ENCODE results near the gene BTK. TPM values are rescaled to one million over a fixed set of nuclear protein-coding genes. Genes with fewer than 3 reads are reported as not detected.

BTK gene
- total RNA-seq, 1 donor from 2014 or later, result not detected

DNA sequence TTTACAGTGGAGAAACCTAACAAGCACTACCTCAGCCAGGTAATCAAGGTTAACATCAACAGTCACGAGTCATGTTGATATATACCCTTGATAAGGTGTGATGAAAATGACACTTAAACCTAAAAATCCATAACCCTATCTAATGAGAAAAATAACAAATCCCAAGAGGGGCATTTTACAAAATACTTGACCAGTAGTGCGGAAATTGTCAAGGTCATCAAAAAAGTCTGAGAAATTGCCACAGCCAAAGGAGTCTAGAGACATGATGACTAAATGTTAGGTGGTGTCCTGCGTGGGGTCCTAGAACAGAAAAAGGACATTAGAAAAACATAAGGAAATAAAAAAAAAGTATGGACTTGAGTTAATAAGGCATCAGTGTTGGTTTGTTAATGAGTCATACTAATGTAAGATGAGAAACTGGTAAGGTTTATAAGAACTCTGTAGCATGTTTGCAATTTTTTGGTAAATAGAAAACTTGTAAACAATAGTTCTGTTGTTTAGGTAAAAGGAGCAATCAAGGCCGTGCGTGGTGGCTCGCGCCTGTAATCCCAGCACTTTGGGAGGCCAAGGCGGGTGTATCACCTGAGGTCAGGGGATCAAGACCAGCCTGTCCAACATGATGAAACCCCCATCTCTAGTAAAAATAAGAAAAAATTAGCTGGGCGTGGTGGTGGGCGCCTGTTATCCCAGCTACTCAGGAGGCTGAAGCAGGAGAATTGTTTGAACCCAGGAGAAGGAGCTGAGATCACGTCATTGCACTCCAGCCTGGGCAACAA lies 7.7 kb upstream of the BTK start:
- no peak for DNase-seq (ENCODE audit: low read depth in 2 of 2)

DNA sequence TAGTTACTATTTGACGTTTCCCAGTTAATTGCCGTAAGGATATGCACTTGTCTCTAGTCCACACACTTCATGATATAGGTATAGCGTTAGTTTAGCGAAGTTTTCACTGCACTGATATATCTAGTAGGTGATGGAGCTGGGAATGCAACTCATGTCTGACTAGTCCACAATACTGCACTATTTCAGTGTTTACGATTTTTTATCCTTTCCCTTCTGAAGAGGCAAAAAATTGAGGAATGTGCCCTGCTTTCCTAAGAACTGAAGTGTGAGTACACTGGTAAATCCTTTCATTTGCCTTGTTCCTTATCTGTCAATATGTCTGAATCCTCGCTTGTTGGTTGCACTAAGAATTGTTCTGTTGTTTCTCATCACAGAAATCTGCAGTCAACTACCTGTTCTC lies 5.8 kb upstream of the BTK start:
- no peak for DNase-seq (ENCODE audit: low read depth in 2 of 2)

DNA sequence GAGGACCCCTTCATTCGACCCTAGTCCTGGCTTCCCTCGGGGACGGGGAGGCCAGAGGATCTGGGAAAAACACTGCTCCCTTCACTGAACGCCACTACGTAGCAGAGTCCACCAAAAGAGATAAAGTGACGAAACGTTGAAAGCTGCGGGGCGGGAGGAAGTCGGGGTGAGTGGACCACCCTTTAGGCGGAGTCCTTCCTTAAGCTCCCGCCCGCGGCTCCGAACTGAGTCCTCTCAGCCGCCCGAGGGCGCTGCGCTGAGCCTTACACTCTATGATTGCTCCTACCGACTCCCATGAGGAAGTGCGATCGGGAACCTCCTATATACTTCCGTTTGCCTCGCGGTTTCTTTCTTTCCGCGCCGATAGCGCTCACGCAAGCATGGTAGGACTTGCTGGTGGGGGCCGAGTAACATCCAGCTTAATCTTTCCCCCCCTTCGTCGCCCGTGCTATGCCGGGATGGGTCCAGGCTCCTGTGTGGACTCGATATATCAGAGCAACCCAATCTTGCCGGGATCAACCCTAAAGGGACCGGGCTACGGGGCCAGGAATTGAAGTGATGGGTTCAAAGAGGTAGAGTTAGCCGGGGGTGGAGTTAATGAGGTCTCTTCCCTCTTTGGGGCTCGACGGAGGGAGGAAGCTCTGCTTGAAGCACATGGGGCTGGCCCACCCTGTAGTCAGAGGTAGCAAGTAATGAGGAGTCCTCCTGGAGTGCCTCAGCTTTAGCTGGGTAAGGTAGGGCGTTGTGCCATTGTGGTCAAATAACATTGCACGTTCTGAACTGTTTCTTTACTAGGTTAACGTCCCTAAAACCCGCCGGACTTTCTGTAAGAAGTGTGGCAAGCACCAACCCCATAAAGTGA lies 4.9 kb upstream of the BTK start, which contains the start of gene RPL36A:
RPL36A (plus strand) TSS at position 348 of the 862 bp plus-strand sequence; CDS start at position 381, 33 bp downstream.
- DNase-seq (ENCODE audit: low read depth in 2 of 2), result peak; percentile 89 to 91

DNA sequence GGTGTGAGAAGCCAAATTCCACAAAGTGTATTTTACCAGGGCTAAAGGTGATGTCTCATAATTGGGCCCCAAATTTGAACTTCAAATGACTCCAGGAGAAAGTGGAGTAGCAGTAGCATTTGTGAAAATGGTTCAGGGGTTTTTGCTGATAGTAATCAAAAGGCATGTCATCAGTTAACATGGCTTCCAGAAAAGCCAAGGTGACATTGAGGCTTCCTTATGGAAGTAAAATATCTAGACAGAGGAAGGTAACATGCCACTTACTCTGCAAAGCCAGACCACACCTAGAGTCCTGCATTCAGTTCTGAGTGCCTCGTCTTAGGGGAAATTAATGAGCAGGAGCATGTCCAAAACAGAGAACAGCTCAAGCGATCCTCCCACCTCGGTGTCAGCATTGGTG lies 2.6 kb upstream of the BTK start:
- DNase-seq (ENCODE audit: low read depth in 2 of 2), result no peak

DNA sequence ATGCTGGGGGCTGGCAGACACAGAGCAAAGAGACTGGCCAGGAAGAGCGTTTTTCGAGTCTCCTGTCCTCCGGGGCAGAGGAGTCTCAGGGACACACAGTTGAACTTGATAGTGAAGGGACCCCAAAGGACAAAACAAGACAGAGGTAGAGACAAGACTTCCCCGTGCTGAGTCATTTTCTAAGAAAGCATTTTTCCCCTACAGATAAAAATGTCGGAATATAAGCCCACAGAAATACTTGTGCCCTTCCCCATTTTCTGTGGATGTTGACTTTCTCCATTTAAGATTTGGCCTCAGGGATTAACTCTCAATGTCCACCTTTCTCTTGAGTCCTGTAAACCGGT lies 523 bp upstream of the BTK start:
- DNase-seq (ENCODE audit: low read depth in 2 of 2), result no peak

DNA sequence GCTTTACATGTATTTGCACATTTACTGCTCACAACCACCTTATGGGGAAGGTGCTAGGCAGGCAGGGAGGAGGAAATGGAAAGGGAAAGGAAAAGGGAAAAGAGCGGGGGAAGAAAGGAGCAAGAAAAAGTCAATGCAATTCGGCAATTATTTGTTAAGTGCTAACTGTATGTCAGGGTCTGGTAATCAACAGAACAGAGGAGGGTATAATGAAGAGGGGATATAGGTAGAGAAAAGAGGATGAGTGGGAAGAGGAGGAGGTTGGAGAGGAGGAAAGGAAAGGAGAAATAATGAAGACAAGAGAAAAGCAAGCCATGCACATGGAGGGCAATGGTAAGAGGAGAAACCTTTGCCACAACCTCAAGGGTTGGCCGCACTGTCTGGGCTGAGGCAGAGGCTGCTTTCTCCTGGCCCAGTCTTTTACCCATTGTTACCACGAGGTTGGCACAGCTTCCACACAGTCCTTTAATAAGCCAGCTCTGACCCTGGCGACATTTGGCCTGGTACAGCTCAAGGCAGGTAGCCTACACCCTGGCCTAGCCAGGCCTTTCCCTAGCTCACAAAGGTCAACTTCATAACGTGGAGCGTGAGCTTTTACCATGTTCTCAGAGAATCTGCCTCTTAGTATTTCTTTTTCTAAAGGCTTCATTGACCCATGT lies 836 bp downstream of the BTK start:
- no peak for DNase-seq (ENCODE audit: low read depth in 2 of 2)

DNA sequence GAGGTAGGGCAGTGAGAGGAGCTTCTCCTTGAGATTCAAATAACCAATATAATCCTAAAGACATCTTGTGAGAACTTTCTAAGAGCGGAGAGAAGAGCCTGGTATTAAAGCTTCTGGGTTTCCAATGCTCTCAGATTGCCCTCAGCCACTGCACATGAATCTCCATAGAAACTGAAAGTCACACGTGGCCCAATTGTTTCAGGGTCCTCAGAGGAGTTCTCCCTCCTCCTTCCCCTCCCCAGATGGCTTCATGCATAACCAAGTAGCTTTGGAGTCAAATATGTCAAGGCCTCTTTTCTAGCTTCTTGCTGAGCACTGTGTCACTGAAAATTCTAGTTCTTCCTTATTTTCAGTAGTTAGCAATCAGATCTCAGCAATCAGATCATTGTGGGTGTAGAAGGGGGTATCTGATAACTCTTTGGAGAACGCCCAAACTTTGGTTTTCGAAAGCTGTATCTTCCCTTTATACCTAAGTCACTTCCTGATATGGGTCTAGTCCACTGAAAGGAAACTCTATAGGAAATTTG lies 2.2 kb downstream of the BTK start:
- no peak for DNase-seq (ENCODE audit: low read depth in 2 of 2)

DNA sequence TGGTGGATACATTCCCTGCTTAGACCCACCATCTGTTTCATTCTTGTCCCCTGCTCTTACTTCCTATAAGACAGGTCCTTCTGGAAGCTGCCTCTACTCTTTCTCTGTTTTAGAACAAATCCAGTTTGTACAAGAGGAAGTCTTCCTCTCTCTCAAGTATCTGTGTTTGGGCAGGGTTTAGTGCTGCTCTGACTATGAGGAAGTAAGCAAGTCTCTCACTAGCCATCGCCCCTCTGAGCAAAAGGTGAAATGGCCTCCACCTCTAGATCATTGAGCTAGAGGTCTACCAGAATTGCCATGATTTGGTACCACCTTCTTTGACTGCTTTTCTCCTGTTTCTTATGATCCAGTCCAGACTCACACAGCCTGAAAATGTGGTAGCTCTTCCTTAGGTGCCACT lies 8.4 kb downstream of the BTK start:
- no peak for DNase-seq (ENCODE audit: low read depth in 2 of 2)

DNA sequence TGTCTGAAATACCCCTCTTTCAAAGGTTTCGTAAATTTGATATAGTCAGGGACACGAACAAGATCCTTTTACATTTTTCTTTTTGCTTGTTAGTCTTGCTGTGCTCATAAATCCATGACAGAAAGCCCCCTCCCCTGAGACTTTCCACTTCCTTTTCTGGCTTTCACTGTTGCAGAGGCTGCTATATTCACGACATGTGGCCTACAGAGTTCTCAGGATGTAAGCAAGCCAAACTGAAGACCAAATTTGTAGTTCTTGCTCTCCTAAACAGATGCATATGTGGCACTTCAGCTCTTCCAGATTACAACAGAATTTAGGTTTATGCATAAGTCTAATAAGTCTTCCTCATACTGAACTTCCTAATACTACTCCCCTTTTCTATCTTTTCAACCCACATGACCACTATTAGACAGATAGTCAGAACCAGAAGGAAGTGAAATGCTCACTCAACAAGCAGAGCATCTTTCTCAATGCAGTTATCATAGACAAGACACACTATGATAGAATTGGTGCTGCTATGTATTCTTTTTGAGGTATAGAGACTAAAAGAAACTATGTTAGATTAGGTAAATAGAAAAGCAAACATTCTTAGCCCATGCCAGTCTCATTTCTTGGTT lies 15.0 kb downstream of the BTK start:
- no peak for DNase-seq (ENCODE audit: low read depth in 2 of 2)

DNA sequence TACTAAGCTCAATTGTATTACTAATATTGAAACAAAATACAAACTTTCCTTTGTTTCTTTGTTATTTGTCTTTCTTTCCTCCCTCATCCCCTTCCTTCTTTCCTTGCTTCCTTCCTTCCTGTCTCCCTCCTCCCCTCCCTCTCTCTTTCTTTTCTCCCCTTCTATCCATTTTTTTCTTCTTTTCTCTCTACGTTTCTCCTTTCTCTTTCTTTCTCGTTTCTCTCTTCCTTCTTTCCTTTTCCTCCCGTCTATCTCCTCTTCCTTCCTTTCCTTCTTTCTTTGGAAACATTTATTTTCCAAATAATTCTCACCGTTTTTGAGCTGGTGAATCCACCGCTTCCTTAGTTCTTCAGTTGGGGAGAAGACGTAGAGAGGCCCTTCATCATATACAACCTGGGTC lies 16.3 kb downstream of the BTK start:
- no peak for DNase-seq (ENCODE audit: low read depth in 2 of 2)

DNA sequence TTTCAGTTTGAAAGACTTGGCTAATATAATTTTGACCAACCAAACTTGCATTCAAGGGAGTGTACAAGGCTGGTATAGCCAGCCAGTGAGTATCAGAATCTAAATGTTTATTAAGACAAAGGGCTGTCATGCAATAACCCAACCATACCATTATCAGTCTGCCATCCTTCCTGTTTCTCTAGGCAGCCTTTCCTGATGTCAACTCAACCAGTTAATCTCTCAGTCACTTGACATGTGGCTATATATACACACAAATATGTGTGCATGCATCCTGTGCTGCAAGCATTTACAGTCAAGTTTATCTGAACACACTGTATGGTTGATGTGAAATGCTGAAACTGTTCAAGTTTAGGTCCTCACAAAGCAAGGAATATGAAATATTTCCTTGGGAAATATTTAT lies 17.2 kb downstream of the BTK start:
- DNase-seq (ENCODE audit: low read depth in 2 of 2), result peak in 1 of 2 donors; percentile 56

DNA sequence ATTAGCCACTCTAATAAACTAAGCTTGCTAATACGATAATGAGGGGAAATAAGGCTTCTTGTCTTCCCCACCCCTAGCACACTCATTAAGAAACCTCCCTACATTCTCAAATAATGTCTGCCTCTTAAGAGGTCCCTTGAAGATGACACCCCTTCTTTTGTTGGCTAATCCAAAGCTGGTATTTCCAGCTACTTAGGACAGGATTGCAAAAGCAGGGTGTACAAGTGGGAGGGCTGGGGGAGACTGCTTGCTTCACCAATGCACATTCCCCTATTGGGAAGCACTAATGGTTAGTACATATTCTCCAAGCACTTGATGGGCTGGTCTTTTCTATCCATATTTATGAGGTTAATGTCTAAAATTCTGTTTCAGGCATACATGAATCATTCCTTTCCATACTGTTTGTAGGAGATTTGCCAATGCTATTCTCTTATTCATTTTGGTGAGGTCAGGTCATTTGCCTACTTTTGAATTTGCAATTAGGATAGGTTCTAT lies 20.6 kb downstream of the BTK start:
- DNase-seq (ENCODE audit: low read depth in 2 of 2), result no peak

DNA sequence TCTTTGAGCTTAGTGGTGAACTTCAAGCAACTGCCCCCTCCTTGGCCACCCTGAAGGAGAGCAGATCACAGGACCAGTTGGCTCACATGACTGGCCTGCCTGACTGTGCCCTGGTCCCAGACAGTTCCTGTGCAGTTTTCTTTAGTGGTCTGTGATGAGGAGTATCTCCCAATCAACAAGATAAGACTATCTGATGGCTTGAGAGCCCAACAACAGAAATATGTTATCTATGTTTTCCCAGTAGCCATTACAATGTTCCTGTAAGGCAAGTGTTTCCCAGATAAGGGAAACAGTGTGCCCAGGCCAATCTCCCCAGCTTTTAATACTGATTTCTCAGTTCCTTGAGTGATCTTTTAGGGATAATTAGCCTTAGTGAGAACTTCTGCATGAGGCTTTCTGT lies 23.2 kb downstream of the BTK start:
- no peak for DNase-seq (ENCODE audit: low read depth in 2 of 2)

DNA sequence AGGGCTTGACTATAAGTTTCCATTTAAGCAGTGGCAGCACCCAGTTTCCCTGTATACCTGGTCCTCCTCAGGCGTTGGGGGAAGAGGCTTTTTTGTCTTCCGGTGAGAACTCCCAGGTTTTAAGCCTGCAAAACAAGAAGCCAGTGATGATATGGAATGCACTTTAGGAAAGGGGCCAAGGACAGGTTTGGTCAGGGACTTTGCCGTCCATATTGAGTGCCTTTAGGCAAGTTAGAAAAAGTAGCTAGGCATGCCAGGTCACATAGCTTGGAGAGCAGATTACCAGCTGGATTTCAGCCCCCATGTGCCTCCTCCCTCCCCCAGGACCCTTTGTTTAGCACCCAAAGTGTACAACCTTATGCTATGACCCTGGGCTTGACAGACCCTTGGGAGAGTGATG lies 23.9 kb downstream of the BTK start:
- DNase-seq (ENCODE audit: low read depth in 2 of 2), result no peak

DNA sequence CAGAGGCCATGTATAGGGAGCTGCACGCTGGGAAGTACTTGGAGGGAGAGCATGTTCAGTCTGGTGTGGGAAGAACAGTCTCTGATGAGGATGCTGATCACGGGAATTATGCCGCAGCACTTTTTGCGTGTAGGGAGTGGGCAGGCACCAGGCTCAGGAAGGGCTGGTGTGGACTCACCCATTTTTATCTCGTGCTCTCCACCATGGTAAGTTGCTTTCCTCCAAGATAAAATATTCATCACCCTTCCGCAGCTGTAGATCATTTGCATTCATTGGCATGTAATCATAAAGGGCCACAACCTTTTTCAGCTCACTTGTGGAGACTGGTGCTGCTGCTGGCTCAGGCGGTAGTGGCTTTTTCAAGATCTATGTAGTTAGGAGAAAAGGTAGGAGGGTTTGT lies 25.6 kb downstream of the BTK start:
- no peak for DNase-seq (ENCODE audit: low read depth in 2 of 2)

DNA sequence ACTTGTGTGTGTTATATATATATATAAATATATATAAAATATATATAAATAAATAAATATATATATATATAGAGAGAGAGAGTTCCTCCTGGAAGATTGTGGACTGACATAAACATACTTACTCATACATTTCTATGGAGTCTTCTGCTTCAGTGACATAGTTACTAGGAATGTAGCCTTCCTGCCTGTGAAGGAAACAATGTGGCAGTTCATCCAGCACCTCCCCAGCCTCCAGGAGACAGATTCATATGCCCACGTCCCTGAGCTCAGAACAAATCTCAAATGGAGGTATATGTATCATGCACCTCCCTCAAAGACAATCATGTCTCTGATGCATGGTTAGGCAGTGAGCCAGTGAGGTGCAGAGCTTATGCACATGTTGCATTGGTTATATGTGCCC lies 26.0 kb downstream of the BTK start:
- DNase-seq (ENCODE audit: low read depth in 2 of 2), result no peak

DNA sequence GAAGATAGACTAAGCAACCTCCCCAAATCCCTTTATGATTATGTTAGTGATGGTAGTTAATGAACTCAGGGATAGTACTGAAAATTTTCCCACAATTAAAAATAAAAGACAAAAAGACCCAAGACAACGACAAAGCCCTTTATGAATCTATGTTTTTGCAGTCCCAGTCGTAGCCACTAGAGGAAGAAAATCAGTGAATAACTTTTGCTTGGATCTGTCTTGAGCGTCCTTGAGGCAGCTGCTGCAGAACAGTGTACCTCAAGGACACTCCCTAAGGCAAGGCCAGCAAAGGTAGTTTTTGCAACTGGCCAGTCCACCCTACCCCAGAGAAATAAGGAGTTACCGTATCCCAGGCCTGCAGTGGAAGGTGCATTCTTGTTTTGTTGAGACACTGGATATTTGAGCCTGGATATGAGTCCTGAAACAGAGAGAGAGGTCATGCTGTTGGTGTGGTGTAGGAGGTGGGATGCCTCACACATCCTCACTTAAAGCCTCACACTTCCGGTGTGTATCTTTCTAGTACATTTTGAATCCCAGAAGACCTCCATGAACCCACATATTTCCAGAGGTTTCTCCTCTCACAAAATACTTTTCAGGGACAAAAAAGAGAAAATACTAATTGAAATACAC lies 28.7 kb downstream of the BTK start:
- peak in 1 of 2 donors; percentile 9 for DNase-seq (ENCODE audit: low read depth in 2 of 2)

DNA sequence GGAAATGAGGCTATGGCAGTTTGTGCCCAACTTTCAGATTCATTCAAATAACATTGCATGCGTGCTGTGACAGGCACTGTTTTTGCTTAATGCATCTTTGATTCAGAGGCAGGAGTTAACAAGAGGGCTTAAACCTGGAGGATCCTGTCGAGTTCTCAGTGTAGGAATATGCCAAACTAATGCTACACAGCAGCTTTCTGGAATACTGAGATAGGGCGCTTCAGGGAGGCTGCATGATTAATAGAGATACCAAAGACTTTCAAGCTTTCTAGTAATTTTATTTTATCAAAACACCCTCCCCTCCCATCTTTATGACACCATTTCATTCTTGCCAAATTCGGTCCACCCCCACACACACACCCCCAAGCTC lies 36.8 kb downstream of the BTK start:
- no peak for DNase-seq (ENCODE audit: low read depth in 2 of 2)

DNA sequence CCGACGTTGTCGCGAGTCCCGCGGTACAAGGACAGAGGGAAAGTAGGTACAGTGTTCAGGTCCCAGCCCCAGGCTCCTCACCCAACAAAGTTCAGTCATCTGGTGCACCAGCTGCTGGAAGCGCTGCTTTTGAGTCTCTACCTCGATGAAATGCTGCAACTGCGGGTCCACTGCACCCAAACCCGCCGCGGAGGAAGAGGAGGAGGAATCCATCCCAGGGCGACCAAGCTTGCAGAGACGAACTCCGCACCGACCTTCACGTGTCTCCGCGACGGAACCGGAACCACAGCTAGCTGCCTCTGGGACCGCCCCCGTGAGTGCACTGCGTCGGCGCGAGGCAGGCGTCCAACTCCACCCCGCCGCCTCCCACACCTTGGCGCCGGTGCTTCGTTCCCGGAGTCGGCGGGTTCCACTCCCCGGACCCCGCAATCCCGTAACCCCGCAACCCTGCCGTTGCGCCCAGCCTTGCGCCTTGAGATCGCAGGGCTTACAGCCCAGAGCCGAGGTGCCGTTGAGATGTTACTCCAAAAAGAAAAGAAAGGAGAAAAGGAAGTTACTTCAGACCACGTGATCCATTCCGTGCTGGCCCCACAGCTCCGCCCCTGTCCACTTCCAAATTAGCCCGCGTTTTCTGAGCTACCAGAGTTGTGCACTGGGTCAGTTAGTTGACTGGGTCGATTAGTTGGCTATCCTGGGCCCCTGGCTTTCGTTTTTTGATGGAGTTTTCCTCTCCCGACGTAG lies 37.4 kb downstream of the BTK start, which contains the start of gene TIMM8A:
TIMM8A (minus strand) TSS at position 291 of the 741 bp plus-strand sequence; CDS start at position 213, 78 bp downstream.
- peak; percentile 77 to 78 for DNase-seq (ENCODE audit: low read depth in 2 of 2)

DNA sequence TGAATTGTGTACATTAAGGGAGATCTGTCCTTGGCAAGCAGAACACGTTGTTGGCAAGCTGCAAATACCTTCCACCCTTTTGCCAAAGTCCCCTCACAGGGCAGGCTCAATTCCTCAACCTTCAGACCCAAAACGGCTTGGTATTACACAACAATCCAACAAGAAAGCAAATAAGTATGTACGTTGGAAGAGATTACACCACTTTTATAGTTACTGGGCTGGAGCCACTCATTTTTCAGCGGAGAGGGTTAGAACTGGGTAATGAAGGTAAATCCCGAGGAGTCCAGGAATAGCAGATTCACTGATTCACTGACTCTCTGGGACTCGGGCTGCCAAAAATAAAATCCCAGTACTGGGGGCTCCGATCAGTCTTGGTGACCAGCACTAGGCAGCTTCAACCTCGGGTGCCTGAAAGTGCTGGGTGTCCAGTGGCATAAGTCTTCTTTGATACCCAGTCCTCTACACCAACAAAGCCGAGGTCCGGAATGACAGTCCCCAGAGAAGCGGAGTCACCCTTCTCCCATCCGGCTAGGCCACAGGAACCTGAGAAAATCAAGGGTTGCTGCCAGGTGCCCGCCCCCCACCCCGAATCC lies 38.0 kb downstream of the BTK start:
- peak; percentile 7 to 8 for DNase-seq (ENCODE audit: low read depth in 2 of 2)

Measured in lung microvascular endothelial cell (primary cell).